Gastroesophageal sphincter (tissue), 3 donors: ENCODE data around the gene UBR3.

Experiments used
- CTCF ChIP-seq, 4 experiments: fragments of 200-600 bp in 2 of 4; fragments of 450-650 bp in 2 of 4; sonication (generic) in 1 of 4; IDR thresholded peaks; one replicate each; pipeline ENCODE4 v1.5.1; 2017 to 2019; ENCODE audit warnings: antibody characterized with exemption in 4 of 4, mild to moderate bottlenecking in 2 of 4, moderate library complexity in 2 of 4
- EP300 ChIP-seq: sonication (generic); formaldehyde crosslinking; IDR thresholded peaks from one replicate; pipeline ENCODE4 v1.6.1; 2017; ENCODE audit warnings: antibody characterized with exemption, mild to moderate bottlenecking
- POLR2A ChIP-seq, 2 donors: fragments of 450-650 bp; IDR thresholded peaks; one replicate each; pipeline ENCODE4 v1.6.1; 2017; ENCODE audit warnings: antibody characterized with exemption in 2 of 2, mild to moderate bottlenecking in 2 of 2, moderate library complexity in 1 of 2
- POLR2AphosphoS5 ChIP-seq: sonication (generic); formaldehyde crosslinking; IDR thresholded peaks from one replicate; pipeline ENCODE4 v1.6.1; 2017; ENCODE audit warnings: antibody characterized with exemption

GRCh38 chr2:169892951-169893350 lies 65.7 kb downstream of the UBR3 start:
- TF ChIP-seq EP300, result no peak
- TF ChIP-seq POLR2AphosphoS5, result no peak
- no peak for TF ChIP-seq CTCF (IDR thresholded peaks at IDR 0.05)
- no peak for TF ChIP-seq POLR2A (IDR thresholded peaks at IDR 0.05)
